ENCODE results near the gene CFAP299.

GRCh38 chr4:80540785-80541469 lies 205.4 kb downstream of the CFAP299 start:
- TF ChIP-seq CTCF (conservative IDR thresholded peaks at IDR 0.05; ENCODE audit: low read length) (no peak), EZH2phosphoT487 (IDR thresholded peaks at IDR 0.05; ENCODE audit: borderline replicate concordance, low read depth, low read length) (no peak)
